GM19025 (cell line): ENCODE measurements around the gene HHIPL1.

ENCODE experiments used
- ATAC-seq: cut with Tn5 transposase; IDR thresholded peaks from one replicate; pipeline ENCODE4 v1.9.1; 2021; ENCODE audit warnings: mild to moderate bottlenecking, low read depth, moderate library complexity; ENCODE audit not compliant: unreplicated experiment

The HHIPL1 gene

GRCh38 chr14:99685596-99685995 is 40.7 kb downstream of the HHIPL1 start:
- no peak for ATAC-seq

GRCh38 chr14:99686557-99687283 is 41.8 kb downstream of the HHIPL1 start:
- ATAC-seq = no peak

DNA sequence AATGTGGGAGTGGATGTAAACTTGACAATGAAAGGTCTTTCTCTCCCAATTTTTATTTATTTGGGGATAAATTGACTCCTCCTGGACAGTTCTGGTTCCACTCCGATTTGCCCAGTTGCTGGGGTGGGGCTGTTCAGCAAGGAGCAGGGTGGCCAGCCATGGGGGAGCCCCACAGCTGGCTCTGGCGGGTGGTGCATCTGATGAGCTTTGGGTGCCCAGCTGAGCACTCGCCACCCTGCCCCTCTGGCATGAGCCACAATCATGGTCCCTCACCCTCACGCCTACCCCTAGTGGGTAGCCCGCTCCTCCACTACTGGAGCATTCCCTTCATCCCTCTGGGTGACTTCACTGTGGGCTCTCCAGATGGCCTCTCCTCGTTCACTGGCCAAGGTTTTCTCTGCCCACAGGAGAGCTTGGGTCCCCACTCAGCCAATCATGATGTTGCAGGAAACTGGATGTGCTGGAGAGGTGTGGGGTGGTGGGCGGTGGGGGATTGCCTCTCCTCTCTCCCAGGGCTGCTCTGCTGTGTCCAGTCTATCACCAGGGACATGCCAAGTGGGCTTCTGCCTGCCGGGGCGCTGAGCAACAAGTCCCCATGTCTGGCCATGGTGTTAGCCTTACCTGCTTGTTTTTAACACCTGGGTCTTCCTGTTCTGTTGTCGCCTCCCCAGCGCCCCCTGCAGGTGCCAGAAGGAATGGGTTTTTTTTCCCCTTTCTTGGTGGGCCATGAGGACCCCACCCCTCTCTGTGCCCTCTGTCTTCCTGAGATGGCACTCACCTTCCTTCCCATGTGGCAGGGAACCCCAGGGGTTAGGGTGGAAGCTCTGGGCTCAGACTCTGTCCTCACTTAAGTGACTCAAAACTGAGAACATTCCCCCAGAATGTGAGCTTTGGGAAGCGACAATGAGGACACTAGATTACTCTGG is 42.6 kb downstream of the HHIPL1 start:
- no peak for ATAC-seq

GRCh38 chr14:99688210-99688581 is 43.3 kb downstream of the HHIPL1 start:
- ATAC-seq = no peak

DNA sequence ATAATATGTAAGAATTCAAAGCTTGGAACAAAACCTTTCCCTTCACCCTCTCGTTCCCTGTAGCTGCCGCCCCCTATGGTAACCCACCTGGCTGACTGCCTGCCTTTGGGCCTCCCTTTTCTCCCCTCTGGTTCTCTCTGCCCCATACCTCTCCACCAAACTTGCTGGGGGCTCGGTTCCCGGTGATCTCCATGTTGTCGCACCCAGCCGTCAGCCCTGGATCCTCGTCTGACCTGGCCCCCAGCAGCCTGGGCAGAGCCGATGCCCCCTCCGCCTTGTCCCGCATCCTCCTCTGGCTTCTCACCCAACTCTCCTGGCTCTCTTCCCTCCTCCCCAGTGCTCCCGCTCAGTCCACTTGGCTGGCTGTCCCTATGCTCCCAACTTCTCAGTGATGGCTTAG is 43.7 kb downstream of the HHIPL1 start:
- no peak for ATAC-seq

GRCh38 chr14:99689266-99690236 is 44.6 kb downstream of the HHIPL1 start:
- ATAC-seq = no peak

GRCh38 chr14:99690636-99691035 is 45.7 kb downstream of the HHIPL1 start:
- ATAC-seq = no peak

- no peak for ATAC-seq
These were observed 46.4 kb downstream of the HHIPL1 start for GRCh38 chr14:99691111-99691885.

DNA sequence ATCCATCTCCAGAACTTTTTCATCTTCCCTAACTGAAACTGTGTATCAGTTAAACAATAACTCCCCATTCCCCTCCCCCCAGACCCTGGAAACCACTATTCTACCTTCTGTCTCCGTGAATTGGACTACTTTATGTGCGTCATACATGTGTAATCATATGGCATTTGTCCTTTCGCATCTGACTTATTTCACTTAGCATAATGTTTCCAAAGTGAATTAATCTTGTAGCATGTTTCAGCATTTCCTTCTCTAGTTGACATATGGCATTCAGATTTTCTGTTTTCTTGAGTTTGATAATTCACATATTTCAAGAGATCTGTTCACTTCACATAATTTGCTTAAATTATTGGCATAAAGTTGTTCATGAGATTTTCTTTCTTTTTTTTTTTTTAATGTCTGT is 49.0 kb downstream of the HHIPL1 start:
- no peak for ATAC-seq

DNA sequence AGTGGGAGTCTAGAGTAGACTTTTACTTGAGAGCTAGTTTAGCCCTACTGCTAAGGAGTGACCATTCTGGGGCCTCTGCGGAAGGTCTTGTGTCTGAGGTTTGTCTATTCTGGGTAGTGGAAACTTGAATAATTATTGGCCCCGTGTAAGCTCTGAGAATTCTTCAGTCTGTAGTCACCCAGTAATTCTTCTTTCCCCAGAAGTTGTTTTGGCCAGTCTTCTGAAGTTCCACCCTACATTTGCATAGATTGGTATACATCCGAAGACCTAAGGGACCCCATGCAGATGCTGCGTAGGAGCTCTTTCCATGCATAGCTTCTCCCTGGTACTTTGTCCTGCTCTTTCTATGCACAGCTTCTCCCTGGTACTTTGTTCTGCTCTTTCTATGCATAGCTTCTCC is 52.0 kb downstream of the HHIPL1 start:
- no peak for ATAC-seq

DNA sequence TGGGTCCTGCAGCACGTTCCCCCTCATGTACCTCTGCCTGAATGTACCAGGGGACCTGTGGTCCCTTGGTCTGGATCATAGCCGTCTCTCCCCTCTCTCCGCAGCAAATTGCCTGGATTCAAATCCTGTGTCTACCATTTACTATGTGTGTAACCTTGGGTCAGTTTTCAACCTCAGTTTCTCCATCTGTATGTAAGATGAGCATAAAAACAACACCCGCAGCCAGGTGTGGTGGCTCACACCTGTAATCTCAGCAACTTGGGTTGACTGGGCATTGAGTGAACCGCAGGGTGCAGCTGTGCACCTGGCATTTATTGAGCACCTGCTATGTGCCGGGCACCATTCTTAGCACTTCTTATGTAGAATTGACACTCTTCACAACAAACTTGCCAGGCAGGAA is 53.3 kb downstream of the HHIPL1 start:
- ATAC-seq = no peak

- no peak for ATAC-seq
These were observed 53.7 kb downstream of the HHIPL1 start for GRCh38 chr14:99698642-99699041.

DNA sequence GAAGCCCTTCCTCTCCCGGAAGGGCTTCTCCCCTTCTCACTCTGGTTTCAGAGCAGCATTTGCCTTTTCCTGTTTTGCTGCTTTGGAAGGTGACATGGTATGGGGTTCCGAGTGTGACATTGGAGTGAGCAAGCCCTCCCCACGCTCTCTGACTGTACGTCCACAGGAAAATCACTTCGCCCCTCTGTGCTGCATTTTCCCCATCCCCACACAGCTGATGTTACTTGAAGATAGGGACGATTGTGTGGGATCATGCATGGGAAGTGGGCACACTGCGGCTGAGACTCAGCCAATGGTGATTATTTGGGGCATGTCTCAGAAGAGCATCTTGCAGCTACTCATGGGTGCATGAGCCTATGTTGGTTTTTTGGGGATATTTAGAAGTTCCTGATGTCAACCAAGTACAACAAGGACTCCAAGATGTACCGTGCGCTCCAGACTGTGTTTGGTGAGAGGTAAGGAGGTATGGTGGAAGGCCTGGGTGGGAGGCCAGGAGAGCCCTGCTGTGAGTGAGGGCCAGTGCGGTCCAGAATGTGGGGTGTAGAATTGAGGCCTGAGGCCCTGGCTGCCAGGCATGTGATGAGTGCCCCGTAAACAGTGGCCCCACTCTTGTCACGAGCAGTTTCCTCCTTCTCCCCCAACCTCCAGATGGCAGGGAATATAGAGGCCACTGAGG is 54.3 kb downstream of the HHIPL1 start:
- ATAC-seq = no peak

DNA sequence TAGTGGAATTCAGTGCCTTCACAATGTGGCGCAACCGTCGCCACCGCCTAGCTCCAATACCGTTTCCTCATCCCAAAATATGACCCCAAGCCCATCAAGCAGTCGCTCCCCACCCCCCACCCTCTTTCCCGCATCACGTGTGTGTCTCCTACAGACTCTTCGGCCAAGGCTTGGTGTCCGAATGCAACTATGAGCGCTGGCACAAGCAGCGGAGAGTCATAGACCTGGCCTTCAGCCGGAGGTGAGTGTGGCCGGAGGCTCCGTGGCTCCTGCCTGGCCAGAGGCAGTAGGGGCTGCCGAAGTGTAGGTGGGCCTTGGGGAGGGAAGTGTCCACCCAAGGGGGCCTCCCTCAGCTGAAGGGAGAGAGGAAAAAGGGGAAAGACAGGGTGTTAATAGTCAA is 54.9 kb downstream of the HHIPL1 start:
- no peak for ATAC-seq

DNA sequence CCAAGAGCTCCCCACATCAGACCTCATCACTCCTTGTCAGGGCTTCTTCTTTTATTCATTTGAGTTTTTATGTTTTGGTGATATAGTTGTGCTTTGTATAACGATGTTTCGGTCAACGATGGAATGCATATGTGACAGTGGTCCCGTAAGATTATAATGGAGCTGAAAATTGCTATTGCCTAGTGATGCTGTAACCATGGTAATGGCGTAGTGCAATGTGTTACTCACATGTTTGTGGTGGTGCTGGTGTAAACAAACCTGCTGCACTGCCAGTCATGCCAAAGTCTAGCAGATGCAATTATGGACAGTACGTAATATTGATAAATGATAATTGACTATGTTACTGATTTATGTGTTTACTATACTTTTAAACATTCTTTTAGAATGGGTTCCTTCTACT is 55.5 kb downstream of the HHIPL1 start:
- no peak for ATAC-seq

DNA sequence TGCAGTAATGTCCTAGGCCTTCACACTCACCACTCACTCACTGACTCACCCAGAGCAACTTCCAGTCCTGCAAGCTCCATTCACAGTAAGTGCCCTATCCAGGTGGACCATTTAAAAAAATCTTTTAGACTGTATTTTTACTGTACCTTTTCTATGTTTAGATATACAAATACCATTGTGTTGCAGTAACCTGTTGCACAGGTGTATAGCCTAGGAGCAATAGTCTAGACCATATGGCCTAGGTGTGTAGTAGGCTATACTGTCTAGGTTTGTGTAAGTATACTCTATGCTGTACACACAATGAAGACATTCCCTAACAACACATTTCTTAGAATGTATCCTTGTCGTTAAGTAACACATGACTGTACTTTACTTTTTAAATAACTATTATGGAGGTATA is 56.3 kb downstream of the HHIPL1 start:
- ATAC-seq = no peak

DNA sequence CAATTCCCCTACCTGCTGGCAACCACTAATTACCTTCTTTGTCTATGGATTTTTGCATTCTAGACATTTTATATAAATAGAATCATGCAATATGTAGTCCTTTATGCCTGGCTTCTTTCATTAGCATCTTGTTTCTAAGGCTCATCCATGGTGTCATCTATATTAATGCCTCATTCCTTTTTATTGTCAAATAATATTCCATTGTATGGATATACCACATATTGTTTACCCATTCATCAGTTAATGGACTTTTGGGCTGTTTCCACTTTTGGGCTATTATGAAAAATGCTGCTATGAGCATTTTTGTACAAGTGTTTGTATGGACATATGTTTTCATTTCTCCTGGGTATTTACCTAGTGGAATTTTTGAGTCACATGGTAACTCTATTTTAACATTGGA is 57.2 kb downstream of the HHIPL1 start:
- ATAC-seq = no peak

DNA sequence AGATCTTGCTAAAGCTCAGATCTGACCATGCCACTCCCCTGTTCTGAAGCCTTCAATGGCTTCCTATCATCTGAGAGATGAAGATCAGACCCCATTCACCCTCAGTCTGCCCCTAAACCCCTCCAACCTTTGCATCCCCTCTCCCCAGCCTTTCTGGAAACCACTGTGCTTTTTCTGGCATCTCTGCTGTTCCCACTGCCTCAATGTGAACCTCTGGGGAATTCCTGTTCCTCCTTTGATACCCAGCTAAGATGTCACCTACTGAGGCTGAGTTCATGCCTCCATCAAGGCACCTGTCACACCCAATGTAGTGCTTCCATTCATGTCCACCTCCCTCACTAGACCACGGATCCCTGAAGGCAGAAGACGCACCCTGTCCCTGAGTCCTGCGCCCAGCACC is 58.5 kb downstream of the HHIPL1 start:
- no peak for ATAC-seq

- ATAC-seq = no peak
These were observed 59.1 kb downstream of the HHIPL1 start for GRCh38 chr14:99704037-99704436.
